H9 (cell line): ENCODE data around the gene TPD52L2. TPM values are rescaled to one million over a fixed set of nuclear protein-coding genes. Genes with fewer than 3 reads are reported as not detected.
"Not testable (repeated sequence)": the region's sequence is repeated elsewhere in the genome, so short reads cannot be mapped to it uniquely, and the experiment has no call there.

Experiments used
- DNase-seq: peaks from one replicate; pipeline ENCODE4 v3.0.0-alpha.2; 2017
- H2AFZ ChIP-seq: one replicate; pipeline ENCODE4 v1.6.1; 2013; ENCODE audit warnings: mild to moderate bottlenecking, low read length, control low read depth, moderate library complexity
- H2AK5ac ChIP-seq: 2 replicates; pipeline ENCODE4 v1.6.1; 2013; ENCODE audit warnings: low read length, control low read depth, mixed read lengths; ENCODE audit not compliant: insufficient read length
- H2BK120ac ChIP-seq: one replicate; pipeline ENCODE4 v1.6.1; 2013; ENCODE audit warnings: low read depth, mild to moderate bottlenecking, low read length, control low read depth, inconsistent platforms; ENCODE audit not compliant: poor library complexity, severe bottlenecking
- H2BK12ac ChIP-seq: 2 replicates; pipeline ENCODE4 v1.6.1; 2013; ENCODE audit warnings: low read length, control low read depth, mixed read lengths, low read depth; ENCODE audit not compliant: insufficient read length
- H2BK15ac ChIP-seq: 2 replicates; pipeline ENCODE4 v1.6.1; 2013; ENCODE audit warnings: low read depth, low read length, control low read depth
- H2BK20ac ChIP-seq: one replicate; pipeline ENCODE4 v1.6.1; 2013; ENCODE audit warnings: low read depth, mild to moderate bottlenecking, low read length, control low read depth, inconsistent platforms; ENCODE audit not compliant: poor library complexity, severe bottlenecking
- H2BK5ac ChIP-seq: 2 replicates; pipeline ENCODE4 v1.6.1; 2013; ENCODE audit warnings: low read length, control low read depth, mixed read lengths; ENCODE audit not compliant: insufficient read length
- H3K14ac ChIP-seq: 2 replicates; pipeline ENCODE4 v1.6.1; 2013; ENCODE audit warnings: low read length, control low read depth; ENCODE audit not compliant: insufficient read depth
- H3K18ac ChIP-seq: 2 replicates; pipeline ENCODE4 v1.6.1; 2013; ENCODE audit warnings: low read depth, mild to moderate bottlenecking, mixed read lengths, low read length, control low read depth; ENCODE audit not compliant: insufficient read length
- H3K23ac ChIP-seq: 2 replicates; pipeline ENCODE4 v1.6.1; 2013; ENCODE audit warnings: low read length, control low read depth, mixed read lengths, low read depth; ENCODE audit not compliant: insufficient read length
- H3K23me2 ChIP-seq: 2 replicates; pipeline ENCODE4 v1.6.1; 2013; ENCODE audit warnings: low read depth, mild to moderate bottlenecking, mixed read lengths, low read length, control low read depth; ENCODE audit not compliant: insufficient read length, poor library complexity, severe bottlenecking
- H3K27ac ChIP-seq: 2 replicates; pipeline ENCODE4 v1.5.1; 2013; ENCODE audit warnings: low read length, control low read depth, mixed read lengths, low read depth; ENCODE audit not compliant: insufficient read length
- H3K27me3 ChIP-seq: 2 replicates; pipeline ENCODE4 v1.6.1; 2013; ENCODE audit warnings: low read length, control low read depth, inconsistent platforms; ENCODE audit not compliant: insufficient read depth
- H3K4ac ChIP-seq: 2 replicates; pipeline ENCODE4 v1.6.1; 2013; ENCODE audit warnings: low read depth, mild to moderate bottlenecking, control low read depth, inconsistent platforms, low read length, moderate library complexity
- H3K4me1 ChIP-seq: 2 replicates; pipeline ENCODE4 v1.6.1; 2013; ENCODE audit warnings: low read length, control low read depth, inconsistent platforms; ENCODE audit not compliant: insufficient read depth
- H3K4me2 ChIP-seq: 2 replicates; pipeline ENCODE4 v1.6.1; 2013; ENCODE audit warnings: low read length, control low read depth, mixed read lengths; ENCODE audit not compliant: insufficient read length, insufficient read depth
- H3K56ac ChIP-seq: 2 replicates; pipeline ENCODE4 v1.6.1; 2013; ENCODE audit warnings: low read depth, mild to moderate bottlenecking, mixed read lengths, low read length, control low read depth; ENCODE audit not compliant: insufficient read length
- H3K79me1 ChIP-seq: 2 replicates; pipeline ENCODE4 v1.6.1; 2013; ENCODE audit warnings: low read depth, mild to moderate bottlenecking, moderate library complexity, low read length, control low read depth, inconsistent platforms; ENCODE audit not compliant: insufficient read depth, poor library complexity, severe bottlenecking
- H3K79me2 ChIP-seq: 2 replicates; pipeline ENCODE4 v1.6.1; 2013; ENCODE audit warnings: low read length, control low read depth, inconsistent platforms; ENCODE audit not compliant: insufficient read depth
- H3K9ac ChIP-seq: 2 replicates; pipeline ENCODE4 v1.6.1; 2013; ENCODE audit warnings: low read length, control low read depth, mixed read lengths; ENCODE audit not compliant: insufficient read length; ENCODE audit errors: extremely low read depth
- H3K9me3 ChIP-seq: one replicate; pipeline ENCODE4 v1.6.1; 2013; ENCODE audit warnings: low read depth, low read length, inconsistent platforms; ENCODE audit not compliant: control insufficient read depth
- H3T11ph ChIP-seq: one replicate; pipeline ENCODE4 v1.6.1; 2013; ENCODE audit warnings: mild to moderate bottlenecking, low read length, control low read depth, inconsistent platforms
- H4K20me1 ChIP-seq: one replicate; pipeline ENCODE4 v1.6.1; 2013; ENCODE audit not compliant: control insufficient read depth, insufficient read length, insufficient read depth
- H4K5ac ChIP-seq: 2 replicates; pipeline ENCODE4 v1.6.1; 2013; ENCODE audit warnings: low read depth, mild to moderate bottlenecking, mixed read lengths, low read length, control low read depth; ENCODE audit not compliant: insufficient read length
- H4K8ac ChIP-seq: replicated peaks from 2 replicates; pipeline ENCODE4 v1.6.1; 2013; ENCODE audit warnings: low read length, control low read depth, mixed read lengths, low read depth; ENCODE audit not compliant: insufficient read length
- H4K91ac ChIP-seq: 2 replicates; pipeline ENCODE4 v1.6.1; 2013; ENCODE audit warnings: low read depth, mild to moderate bottlenecking, moderate library complexity, mixed read lengths, low read length, control low read depth; ENCODE audit not compliant: insufficient read length
- H3K27ac Mint-ChIP-seq, 3 experiments: 2 replicates in 2 of 3; 3 replicates in 1 of 3; pipeline ENCODE4 v1.8.0; 2020 to 2021; ENCODE audit warnings: mixed read lengths in 3 of 3, mild to moderate bottlenecking in 1 of 3, moderate library complexity in 1 of 3
- H3K27me3 Mint-ChIP-seq: 2 replicates; pipeline ENCODE4 v1.8.0; 2021; ENCODE audit warnings: low read depth, mild to moderate bottlenecking, moderate library complexity, mixed read lengths
- H3K36me3 Mint-ChIP-seq, 3 experiments: 2 replicates in 2 of 3; 3 replicates in 1 of 3; pipeline ENCODE4 v1.8.0; 2020 to 2021; ENCODE audit warnings: low read depth in 3 of 3, mixed read lengths in 3 of 3; ENCODE audit not compliant: insufficient read depth in 1 of 3
- H3K4me1 Mint-ChIP-seq, 2 experiments: 2 replicates each; pipeline ENCODE4 v1.8.0; 2020; ENCODE audit warnings: mixed read lengths in 2 of 2
- H3K4me3 Mint-ChIP-seq, 2 experiments: 2 replicates in 1 of 2; 3 replicates in 1 of 2; pipeline ENCODE4 v1.8.0; 2020 to 2021; ENCODE audit warnings: mild to moderate bottlenecking in 2 of 2, mixed read lengths in 2 of 2, moderate library complexity in 1 of 2
- H3K9me3 Mint-ChIP-seq, 2 experiments: 2 replicates in 1 of 2; 3 replicates in 1 of 2; pipeline ENCODE4 v1.8.0; 2020; ENCODE audit warnings: mild to moderate bottlenecking in 2 of 2, mixed read lengths in 2 of 2, moderate library complexity in 1 of 2
- CTCF ChIP-seq: fragments of 200-600 bp; sonication (generic); conservative IDR thresholded peaks from 3 replicates; pipeline ENCODE4 v1.8.0; 2021; ENCODE audit warnings: antibody characterized with exemption, mild to moderate bottlenecking
- WGBS: extraction: QIAGEN DNeasy Blood & Tissue Kit; methylation state at CpG from one replicate; pipeline ENCODE4 v1.1.7; 2013; ENCODE audit warnings: missing lambda C conversion rate, low lambda C conversion rate, mixed read lengths; ENCODE audit not compliant: insufficient read length; ENCODE audit errors: extremely low coverage; 5-methylcytosine and 5-hydroxymethylcytosine counted together
- total RNA-seq: library from RNA; stranded (reverse); gene quantifications from 2 replicates; pipeline ENCODE4 v1.2.1, GENCODE V29; 2021

Gene TPD52L2
- total RNA-seq, 1 experiment from 2014 or later = 94.1 TPM

GRCh38 chr20:63915471-63915870 lies 50.4 kb downstream of the TPD52L2 start:
- Histone ChIP-seq H2BK12ac (no peak overlapping the region), H3T11ph (no peak overlapping the region), H3K27ac (no peak overlapping the region), H3K9ac (no peak overlapping the region), H2BK120ac (no peak overlapping the region), H3K79me2 (no peaks in the 10 kb centered on the region; the same call in 1 of the 2 replicates), H3K18ac (no peak overlapping the region), H2BK20ac (no peak overlapping the region), H2AK5ac (no peak overlapping the region), H3K79me1 (no peaks in the 10 kb centered on the region), H2BK15ac (no peak overlapping the region), H4K20me1 (no peaks in the 10 kb centered on the region), H2AFZ (no peak overlapping the region), H4K5ac (no peak overlapping the region), H4K8ac (no peak overlapping the region), H2BK5ac (no peak overlapping the region), H4K91ac (no peak overlapping the region), H3K4me2 (no peak overlapping the region), H3K27me3 (no peaks in the 10 kb centered on the region), H3K23ac (no peak overlapping the region), H3K14ac (no peak overlapping the region), H3K23me2 (no peaks in the 10 kb centered on the region), H3K9me3 (no peaks in the 10 kb centered on the region), H3K4me1 (no peaks in the 10 kb centered on the region), H3K4ac (no peak overlapping the region), H3K56ac (no peak overlapping the region)
- Mint-ChIP-seq H3K27ac (no peak overlapping the region; a peak in 1 of 7 replicates), H3K9me3 (peaks cover 5 to 9% of the 10 kb centered on the region in 2 experiments; a peak in 4 of 5 replicates), H3K4me1 (peaks cover 13 to 15% of the 10 kb centered on the region in 2 experiments), H3K4me3 (peak overlapping the region in 1 of 2 experiments; percentile 29; a peak in 1 of 5 replicates), H3K36me3 (peaks cover 12 to 28% (median 15%) of the 10 kb centered on the region in 3 experiments; a peak in 6 of 7 replicates), H3K27me3 (no peaks in the 10 kb centered on the region)
- no peak for TF ChIP-seq CTCF
- DNase-seq = no peak
- WGBS = no CpG with 5 or more reads among the region's 6 CpGs

- not testable (repeated sequence) for H3K4ac ChIP-seq, H2AK5ac ChIP-seq, DNase-seq, H2BK5ac ChIP-seq, H3K18ac ChIP-seq, H4K5ac ChIP-seq, H3K9me3 Mint-ChIP-seq, H3K56ac ChIP-seq, H3K9me3 ChIP-seq, H2BK120ac ChIP-seq, H3K79me1 ChIP-seq, H3T11ph ChIP-seq, H3K4me3 Mint-ChIP-seq, H3K23me2 ChIP-seq, H3K79me2 ChIP-seq, H4K91ac ChIP-seq, H2AFZ ChIP-seq, H3K14ac ChIP-seq, H3K4me1 ChIP-seq, H3K27ac ChIP-seq, H4K20me1 ChIP-seq, H3K9ac ChIP-seq, H2BK20ac ChIP-seq, H3K27me3 ChIP-seq, H4K8ac ChIP-seq, H3K23ac ChIP-seq, H3K4me2 ChIP-seq, H2BK15ac ChIP-seq, H3K4me1 Mint-ChIP-seq, H3K27me3 Mint-ChIP-seq, H2BK12ac ChIP-seq
- peaks cover 12 to 28% (median 15%) of the 10 kb centered on the region in 3 experiments; a peak in 6 of 7 replicates for H3K36me3 Mint-ChIP-seq
- no CpG with 5 or more reads among the region's 8 CpGs for WGBS
- peak overlapping the region in 1 of 3 experiments; percentile 56; a peak in 1 of 7 replicates for H3K27ac Mint-ChIP-seq
Observed at GRCh38 chr20:63916371-63916939, 51.4 kb downstream of the TPD52L2 start.
